ENCODE results near the gene ADAMTS1.
"Not testable (repeated sequence)": the region's sequence is repeated elsewhere in the genome, so short reads cannot be mapped to it uniquely, and the experiment has no call there.

The ADAMTS1 gene

DNA sequence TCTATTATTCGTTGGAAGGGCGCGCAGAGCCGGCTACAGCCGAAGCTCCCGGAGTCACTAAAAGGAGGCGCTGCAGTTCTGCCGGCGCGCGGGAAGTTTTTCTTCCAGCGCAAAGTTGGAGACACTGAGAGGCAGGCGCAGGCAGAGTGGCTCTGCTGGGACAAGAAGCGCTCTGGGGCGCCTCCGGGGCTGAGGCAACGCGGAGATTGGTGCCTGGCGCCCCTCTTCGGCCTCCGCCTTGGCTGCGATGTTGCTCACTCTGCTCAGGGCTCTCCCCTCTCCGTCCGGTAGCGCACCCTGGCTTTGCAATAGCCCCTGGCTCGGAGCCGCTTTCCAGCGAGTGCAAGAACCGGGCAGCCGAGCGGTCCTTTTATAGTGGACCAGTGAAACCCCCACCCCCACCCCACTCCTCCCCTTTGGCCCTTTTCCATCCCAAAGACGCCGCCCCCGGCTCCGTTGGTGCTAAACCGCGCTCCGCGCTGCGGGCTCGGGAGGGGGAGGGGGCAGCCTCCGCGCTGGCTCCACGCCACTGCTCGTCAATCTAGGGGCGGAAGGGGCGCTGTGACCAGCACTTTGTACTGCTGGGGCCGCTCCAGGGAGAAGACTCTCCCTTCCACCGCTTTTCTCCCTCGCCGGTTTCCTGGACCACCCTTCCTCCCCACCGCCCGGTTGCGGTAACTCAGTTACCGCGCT, at the start of gene ADAMTS1:
TSS of gene ADAMTS1 (minus strand) at position 344 of the 693 bp plus-strand sequence. CDS start 455 bp downstream, outside the sequence.
- DNase-seq (ENCODE audit: low read depth), result peak; percentile 91

DNA sequence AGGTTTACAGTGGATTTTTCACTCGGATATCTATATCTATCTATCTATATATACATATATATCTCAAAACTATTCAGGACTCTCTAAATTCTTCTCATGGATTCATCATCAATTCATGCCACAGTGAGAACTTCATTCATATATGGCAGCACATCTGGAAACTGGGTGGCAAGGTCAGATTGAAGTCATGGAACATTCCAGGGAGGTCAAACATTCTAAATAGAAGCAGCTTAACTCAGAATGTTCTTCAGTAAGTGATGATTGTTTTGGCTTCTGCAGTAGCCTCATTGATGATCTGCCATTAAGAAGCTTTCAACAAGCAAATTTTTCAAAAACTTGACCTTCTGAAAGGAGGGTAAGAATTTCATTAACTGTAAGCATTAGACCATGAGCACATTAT, 46.9 kb upstream of the ADAMTS1 start:
- DNase-seq (ENCODE audit: low read depth), result no peak

GRCh38 chr21:26888931-26889330, 43.7 kb upstream of the ADAMTS1 start:
- DNase-seq (ENCODE audit: low read depth), result no peak

DNA sequence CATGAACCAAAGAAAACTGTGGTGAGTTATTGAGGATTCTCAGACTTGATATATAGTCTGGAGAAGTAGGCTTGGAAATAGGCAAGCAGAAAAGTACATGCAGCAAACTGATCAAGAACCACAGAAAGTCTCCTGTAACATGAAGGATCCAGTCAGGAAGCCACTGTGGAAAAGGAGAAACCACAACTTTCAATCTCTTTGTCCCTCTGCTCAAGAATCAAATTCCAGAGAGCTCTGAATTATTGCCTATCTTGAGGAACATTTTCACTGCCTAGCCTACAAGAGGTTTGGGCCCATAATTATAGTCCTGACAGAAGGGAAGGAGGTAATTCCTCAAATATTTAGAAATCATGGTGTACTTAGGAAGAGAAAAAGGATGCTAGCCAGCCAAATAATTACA, 43.0 kb upstream of the ADAMTS1 start:
- DNase-seq (ENCODE audit: low read depth), result no peak

DNA sequence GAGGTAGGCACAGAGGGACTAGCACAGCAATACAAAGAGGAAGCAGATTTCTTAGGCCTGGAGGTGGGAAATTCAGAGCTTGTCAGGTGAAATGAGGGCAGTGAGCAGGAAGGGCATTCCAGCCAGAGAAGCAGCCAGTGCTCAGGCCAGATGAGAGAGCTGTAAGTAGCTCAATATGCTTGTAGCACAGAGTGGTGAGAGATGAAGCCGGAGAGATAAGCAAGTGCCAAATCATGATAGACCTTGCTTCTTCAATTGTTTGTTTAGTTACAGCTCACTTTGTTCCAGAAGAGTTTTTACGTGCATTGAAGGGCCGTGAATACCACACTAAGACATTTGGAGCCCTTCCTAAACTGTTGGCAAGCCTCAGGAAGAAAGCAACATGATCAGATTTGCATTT, 42.0 kb upstream of the ADAMTS1 start:
- DNase-seq (ENCODE audit: low read depth), result peak; percentile 30

- no peak for DNase-seq (ENCODE audit: low read depth)
These were observed 39.2 kb upstream of the ADAMTS1 start for GRCh38 chr21:26884436-26884835.

DNA sequence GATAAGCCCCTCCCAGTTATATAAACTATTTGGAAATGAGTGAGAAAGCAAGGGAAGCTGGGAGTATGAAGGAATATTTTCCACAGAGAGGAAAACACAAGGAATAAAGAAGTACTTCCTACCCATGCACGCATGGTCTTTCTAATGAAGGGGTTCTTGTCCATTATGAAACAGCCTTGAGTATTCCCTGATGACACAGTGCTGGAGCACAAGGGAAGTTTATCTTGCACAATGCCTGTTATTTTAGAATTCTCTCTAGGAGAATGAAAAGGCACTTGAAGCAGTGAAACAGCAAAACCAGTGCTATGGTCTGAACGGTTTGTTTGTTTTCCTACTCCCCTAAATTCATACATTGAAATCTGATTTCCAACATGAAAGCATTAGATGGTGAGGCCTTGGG, 38.6 kb upstream of the ADAMTS1 start:
- DNase-seq (ENCODE audit: low read depth), result no peak

DNA sequence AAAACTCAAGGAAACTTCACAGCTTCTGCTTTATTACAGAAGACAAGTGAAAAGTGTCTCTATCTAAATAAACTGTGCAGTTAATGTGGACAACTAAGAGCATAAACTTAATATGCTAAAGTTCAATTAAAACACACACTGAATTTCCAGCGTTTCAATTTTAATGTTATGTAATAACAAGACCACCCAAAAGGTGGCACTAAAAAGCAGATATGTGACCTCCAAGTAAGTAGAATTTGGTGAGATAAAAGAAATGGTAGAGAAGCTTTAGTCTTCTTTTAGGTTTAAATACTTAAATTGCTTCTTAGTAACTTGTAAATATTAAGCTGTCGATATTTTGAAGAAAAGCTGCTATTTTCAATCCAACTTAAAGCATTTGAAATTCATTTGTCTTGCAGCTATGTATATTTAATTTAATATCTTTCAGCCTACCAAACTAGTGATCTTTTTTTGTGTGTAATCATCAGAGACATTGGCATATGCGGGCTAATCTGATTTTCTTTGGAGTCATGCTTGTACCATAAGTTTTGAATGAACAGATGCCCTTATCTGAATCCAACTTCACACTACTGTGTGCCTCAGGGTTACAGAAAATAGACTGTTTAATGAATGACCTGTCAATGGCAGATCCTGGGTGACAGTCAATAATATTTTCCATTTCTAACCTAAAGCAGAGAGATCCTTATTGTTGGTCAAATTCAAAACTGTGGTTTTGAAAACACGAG, 36.5 kb upstream of the ADAMTS1 start:
- DNase-seq (ENCODE audit: low read depth), result peak; percentile 23

- no peak for DNase-seq (ENCODE audit: low read depth)
These were observed 31.8 kb upstream of the ADAMTS1 start for GRCh38 chr21:26877018-26877417.

DNA sequence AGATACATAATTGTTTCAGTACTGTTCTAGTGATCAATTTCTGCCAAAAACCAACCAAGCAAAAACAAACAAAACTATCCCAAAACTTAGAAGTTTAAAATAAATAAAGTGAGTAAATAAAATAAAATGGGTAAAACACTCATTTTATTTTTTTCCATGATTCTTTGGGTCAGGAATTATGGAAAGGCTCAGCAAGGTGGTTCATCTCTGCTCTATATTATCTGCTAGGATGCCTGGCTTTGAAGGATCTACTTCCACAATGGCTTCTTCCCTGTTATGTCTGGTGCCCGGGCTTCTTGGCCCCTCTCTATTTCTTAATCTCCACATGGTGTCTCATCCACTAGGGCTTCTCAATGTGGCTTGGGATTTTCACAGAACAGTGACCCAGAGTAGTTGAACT, 29.1 kb upstream of the ADAMTS1 start:
- DNase-seq (ENCODE audit: low read depth), result no peak

DNA sequence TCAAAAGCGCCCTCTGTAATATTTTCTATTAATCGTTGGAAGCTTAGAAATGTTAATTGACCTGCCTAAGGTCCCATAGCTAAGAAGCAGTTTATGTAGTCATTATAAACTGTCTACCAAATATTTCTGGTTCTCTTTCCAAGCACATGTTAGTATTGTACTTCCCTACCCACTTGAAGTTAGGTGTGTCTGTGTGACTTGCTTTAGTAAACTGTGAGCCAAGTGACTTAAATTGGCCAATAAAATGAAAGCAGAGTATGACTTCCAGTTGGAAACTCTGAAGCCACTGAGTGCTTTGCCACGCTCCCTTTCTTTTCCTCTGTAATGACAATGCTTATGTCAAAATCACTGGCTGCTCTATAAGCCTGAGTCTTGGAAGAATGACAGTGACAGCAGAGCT, 20.6 kb upstream of the ADAMTS1 start:
- no peak for DNase-seq (ENCODE audit: low read depth)

DNA sequence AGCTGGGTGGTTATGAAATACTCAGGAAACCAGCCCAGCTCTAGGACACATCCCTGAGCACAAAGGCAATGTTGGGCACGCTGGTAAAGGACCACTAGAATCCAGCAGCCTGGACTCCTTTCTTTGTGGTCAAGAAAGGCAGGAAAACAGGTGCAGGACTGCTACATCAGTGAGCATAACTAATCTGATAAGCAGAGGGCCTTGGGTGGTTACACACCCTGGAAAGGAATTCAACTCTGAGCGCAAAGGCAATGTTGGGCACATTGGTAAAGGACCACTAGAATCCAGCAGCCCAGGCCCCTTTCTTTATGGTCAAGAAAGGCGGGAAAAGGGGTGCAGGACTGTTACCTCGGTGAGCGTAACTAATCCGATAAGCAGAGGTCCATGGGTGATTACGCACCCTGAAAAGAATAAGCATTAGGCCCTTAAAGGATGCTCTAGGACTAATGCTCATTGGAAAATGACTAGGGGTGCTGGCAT, 11.7 kb upstream of the ADAMTS1 start:
- DNase-seq (ENCODE audit: low read depth), result not testable (repeated sequence)

- DNase-seq (ENCODE audit: low read depth), result not testable (repeated sequence)
These were observed 9.5 kb upstream of the ADAMTS1 start for GRCh38 chr21:26854695-26855094.

DNA sequence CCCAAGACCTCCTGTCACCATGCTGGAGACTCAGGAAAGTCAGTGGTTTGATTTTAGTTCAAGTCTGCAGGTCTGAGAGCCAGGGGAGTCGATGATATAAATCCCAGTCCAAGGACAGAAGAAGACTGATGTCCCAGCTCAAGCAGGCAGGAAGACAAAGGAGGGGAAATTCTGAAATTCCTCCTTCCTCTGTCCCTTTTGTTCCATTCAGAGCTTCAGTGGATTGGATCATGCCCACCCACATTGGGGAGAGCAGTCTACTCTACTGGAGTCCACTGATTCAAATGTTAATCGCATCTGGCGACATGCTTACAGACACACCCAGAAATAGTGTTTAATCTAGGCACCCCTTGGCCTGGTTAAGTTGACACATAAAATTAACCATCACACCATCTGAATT, 7.2 kb upstream of the ADAMTS1 start:
- DNase-seq (ENCODE audit: low read depth), result no peak

DNA sequence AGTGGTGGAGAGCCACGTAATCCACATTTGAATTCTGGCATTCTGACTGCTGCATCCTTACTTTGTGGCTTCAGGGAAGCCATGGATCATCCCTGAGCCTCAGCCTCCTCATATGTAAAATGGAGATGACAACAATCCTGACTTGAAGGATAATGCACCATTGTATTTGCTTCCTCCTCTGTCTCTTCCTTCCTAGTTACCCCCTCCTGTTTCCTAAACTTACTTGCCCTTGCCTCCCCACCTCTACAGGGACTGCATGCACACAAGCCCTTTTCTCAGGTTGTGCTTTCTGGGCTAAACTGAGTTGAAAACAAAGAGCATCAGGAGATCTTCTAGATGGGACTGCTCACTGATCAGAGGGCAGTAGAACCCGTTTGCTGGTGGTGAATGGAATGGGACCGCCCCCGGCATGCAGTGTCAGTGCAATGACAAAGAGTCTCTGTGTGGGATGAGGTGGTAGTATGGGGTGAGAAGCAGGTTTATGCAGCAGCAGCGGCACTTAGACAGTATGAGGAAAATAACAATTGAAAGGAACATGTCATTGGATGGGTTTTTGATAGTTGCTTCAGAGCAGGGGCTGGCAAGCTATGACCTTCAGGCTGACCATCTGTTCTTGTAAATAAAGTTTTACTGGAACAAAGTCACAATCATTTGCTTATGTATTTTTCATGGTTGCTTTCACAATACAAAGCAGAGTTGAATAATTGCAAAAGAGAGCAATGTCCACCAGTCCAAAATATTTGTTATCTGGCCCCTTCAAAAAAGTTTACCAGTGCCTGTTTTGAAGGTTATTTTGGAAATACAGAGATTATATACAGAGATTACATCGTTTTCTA, 6.1 kb upstream of the ADAMTS1 start:
- DNase-seq (ENCODE audit: low read depth), result no peak

DNA sequence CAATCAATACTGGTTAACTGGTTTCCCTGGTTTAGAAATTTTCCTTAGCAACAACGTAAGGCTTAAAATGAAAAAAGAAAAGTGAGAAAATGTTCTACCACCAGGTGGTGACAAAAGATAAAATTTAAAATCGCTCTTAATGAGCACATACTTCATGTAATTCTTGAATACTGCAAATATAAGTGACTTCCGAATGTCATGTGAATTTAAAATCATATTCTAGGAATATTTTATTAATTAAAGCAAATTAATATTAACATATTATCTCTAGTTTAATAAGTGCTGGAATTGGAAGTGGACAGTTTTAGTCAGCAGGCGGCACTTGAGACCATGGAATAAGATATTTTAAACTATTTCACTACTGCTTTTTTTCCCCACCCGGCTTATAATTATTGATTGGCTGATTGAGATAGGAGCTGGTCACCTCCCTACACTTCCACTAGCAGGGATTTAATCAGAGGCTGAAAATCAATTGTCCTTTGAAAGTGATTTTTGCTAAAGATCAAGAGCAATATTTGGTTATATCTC, 5.0 kb upstream of the ADAMTS1 start:
- no peak for DNase-seq (ENCODE audit: low read depth)

DNA sequence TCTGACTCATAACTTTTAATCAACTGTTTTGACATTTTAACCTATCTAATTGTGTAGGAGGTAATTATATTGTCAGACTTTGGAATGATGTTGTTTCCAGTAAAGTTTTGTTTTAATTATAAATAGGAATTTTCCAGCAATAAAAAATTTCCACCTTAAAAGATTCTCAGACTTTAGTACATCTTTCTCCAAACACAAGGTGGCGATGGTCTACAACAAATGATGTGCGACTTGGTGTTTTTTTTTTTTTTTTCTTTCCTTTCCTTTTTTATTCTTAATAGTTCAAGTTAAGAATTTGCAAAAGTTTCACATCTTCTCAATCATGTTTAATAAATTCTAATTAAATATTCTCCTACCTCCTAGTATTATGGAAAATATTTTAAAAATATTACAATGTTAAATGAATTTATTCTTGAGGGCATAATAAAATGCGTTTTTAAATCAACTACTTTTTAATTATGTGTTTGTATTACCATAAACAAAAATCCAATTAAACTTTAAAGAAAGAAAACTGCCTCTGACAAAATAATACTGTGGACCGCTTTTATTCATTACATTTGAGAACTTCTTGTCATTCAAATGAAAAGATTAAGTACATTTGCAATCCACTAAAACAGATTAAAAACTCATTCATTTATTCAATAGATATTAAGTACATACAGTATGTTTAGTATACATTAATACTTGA, 4.4 kb upstream of the ADAMTS1 start:
- no peak for DNase-seq (ENCODE audit: low read depth)

- no peak for DNase-seq (ENCODE audit: low read depth)
These were observed 2.7 kb upstream of the ADAMTS1 start for GRCh38 chr21:26847921-26848320.

GRCh38 chr21:26847002-26847401, 1.8 kb upstream of the ADAMTS1 start:
- DNase-seq (ENCODE audit: low read depth), result no peak

DNA sequence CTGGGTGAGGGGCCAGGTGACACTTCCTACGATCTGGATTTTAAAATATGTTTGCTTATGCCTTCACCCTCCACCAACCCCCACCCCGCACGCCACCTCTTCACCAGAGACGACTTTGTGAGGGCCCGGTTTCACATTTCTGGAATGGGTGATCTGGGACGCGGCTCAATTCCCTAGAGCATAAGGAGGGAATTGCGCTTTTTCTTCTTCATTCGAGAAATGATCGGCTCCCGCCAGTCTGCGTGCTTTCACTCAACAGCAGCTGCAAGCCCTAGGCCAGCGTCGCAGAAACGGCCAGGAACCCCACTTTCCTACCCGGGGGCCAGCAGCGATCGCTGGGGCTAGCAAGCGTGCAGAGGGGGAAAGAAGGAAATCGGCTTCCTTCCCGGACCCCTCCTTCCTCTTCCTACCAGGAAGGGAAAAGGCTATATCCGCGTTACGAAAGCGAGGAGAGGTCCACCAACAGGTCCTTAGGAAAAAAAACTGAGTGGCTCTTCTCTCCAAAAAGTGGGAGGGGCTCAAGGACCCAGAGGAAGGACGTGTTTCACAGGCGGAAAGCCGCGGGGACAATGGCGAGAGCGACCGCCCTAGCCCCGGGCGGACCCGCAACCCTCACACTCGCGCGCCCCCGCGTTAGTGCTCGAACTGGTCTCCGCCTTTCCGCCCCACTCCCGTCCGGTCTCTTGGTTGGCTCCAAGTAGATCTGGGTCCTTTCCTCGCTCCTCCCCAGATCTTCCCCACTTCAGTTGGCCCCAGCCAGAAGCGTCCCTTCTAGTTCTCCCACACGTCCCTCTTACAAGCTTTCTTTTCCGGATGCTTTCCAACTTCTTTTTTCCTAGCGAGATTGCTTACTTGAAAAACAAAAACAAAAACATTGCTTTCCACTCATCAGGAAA, 1.1 kb upstream of the ADAMTS1 start:
- DNase-seq (ENCODE audit: low read depth), result peak; percentile 68

GRCh38 chr21:26845759-26846035, 488 bp upstream of the ADAMTS1 start:
- DNase-seq (ENCODE audit: low read depth), result no peak
